ENCODE results near the gene CFL1.

Gene CFL1

GRCh38 chr11:65869643-65870306 is 11.8 kb upstream of the CFL1 start:
- Histone ChIP-seq H3K27ac (ENCODE audit: low read depth, low read length) (no peak overlapping the region), H3K9ac (ENCODE audit: low read length in 5 of 5) (no peak overlapping the region), H3K9me3 (ENCODE audit: control insufficient read depth in 5 of 5, low read length in 5 of 5) (no peaks in the 10 kb centered on the region), H3K4me3 (ENCODE audit: low read depth in 1 of 5, low read length in 5 of 5) (no peak overlapping the region), H3K27me3 (ENCODE audit: control insufficient read depth in 5 of 5, insufficient read depth in 4 of 5, low read length in 5 of 5) (no peaks in the 10 kb centered on the region), H3K4me1 (ENCODE audit: control insufficient read depth in 5 of 5, insufficient read depth in 5 of 5, low read length in 5 of 5) (peaks cover 8 to 40% (median 34%) of the 10 kb centered on the region in 5 donors), H3K36me3 (ENCODE audit: control insufficient read depth in 5 of 5, insufficient read depth in 5 of 5, low read length in 5 of 5) (peaks cover 0 to 50% (median 45%) of the 10 kb centered on the region in 5 donors)

GRCh38 chr11:65868907-65869306 is 10.9 kb upstream of the CFL1 start:
- Histone ChIP-seq H3K36me3 (ENCODE audit: control insufficient read depth in 5 of 5, insufficient read depth in 5 of 5, low read length in 5 of 5) (peaks cover 0 to 59% (median 53%) of the 10 kb centered on the region in 5 donors), H3K4me1 (ENCODE audit: control insufficient read depth in 5 of 5, insufficient read depth in 5 of 5, low read length in 5 of 5) (peaks cover 8 to 39% (median 32%) of the 10 kb centered on the region in 5 donors), H3K27me3 (ENCODE audit: control insufficient read depth in 5 of 5, insufficient read depth in 4 of 5, low read length in 5 of 5) (no peaks in the 10 kb centered on the region), H3K27ac (ENCODE audit: low read depth, low read length) (no peak overlapping the region), H3K9ac (ENCODE audit: low read length in 5 of 5) (no peak overlapping the region), H3K4me3 (ENCODE audit: low read depth in 1 of 5, low read length in 5 of 5) (no peak overlapping the region), H3K9me3 (ENCODE audit: control insufficient read depth in 5 of 5, low read length in 5 of 5) (no peaks in the 10 kb centered on the region)

GRCh38 chr11:65868076-65868667 is 10.2 kb upstream of the CFL1 start:
- Histone ChIP-seq H3K36me3 (ENCODE audit: control insufficient read depth in 5 of 5, insufficient read depth in 5 of 5, low read length in 5 of 5) (peaks cover 0 to 66% (median 61%) of the 10 kb centered on the region in 5 donors), H3K4me1 (ENCODE audit: control insufficient read depth in 5 of 5, insufficient read depth in 5 of 5, low read length in 5 of 5) (peaks cover 8 to 35% (median 31%) of the 10 kb centered on the region in 5 donors), H3K9ac (ENCODE audit: low read length in 5 of 5) (no peak overlapping the region), H3K4me3 (ENCODE audit: low read depth in 1 of 5, low read length in 5 of 5) (no peak overlapping the region), H3K27me3 (ENCODE audit: control insufficient read depth in 5 of 5, insufficient read depth in 4 of 5, low read length in 5 of 5) (no peaks in the 10 kb centered on the region), H3K27ac (ENCODE audit: low read depth, low read length) (no peak overlapping the region), H3K9me3 (ENCODE audit: control insufficient read depth in 5 of 5, low read length in 5 of 5) (no peaks in the 10 kb centered on the region)

- Histone ChIP-seq H3K27ac (ENCODE audit: low read depth, low read length) (no peak overlapping the region), H3K36me3 (ENCODE audit: control insufficient read depth in 5 of 5, insufficient read depth in 5 of 5, low read length in 5 of 5) (peaks cover 0 to 73% (median 68%) of the 10 kb centered on the region in 5 donors), H3K9me3 (ENCODE audit: control insufficient read depth in 5 of 5, low read length in 5 of 5) (no peaks in the 10 kb centered on the region), H3K27me3 (ENCODE audit: control insufficient read depth in 5 of 5, insufficient read depth in 4 of 5, low read length in 5 of 5) (no peaks in the 10 kb centered on the region), H3K4me3 (ENCODE audit: low read depth in 1 of 5, low read length in 5 of 5) (no peak overlapping the region), H3K9ac (ENCODE audit: low read length in 5 of 5) (no peak overlapping the region), H3K4me1 (ENCODE audit: control insufficient read depth in 5 of 5, insufficient read depth in 5 of 5, low read length in 5 of 5) (peaks cover 8 to 38% (median 33%) of the 10 kb centered on the region in 5 donors)
Measured at GRCh38 chr11:65867284-65868071, 9.5 kb upstream of the CFL1 start.

GRCh38 chr11:65866509-65867283 is 8.7 kb upstream of the CFL1 start:
- H3K4me1 ChIP-seq (ENCODE audit: control insufficient read depth in 5 of 5, insufficient read depth in 5 of 5, low read length in 5 of 5) = peaks cover 8 to 39% (median 35%) of the 10 kb centered on the region in 5 donors
- H3K4me3 ChIP-seq (ENCODE audit: low read depth in 1 of 5, low read length in 5 of 5) = no peak overlapping the region
- no peak overlapping the region for H3K9ac ChIP-seq (ENCODE audit: low read length in 5 of 5)
- H3K9me3 ChIP-seq (ENCODE audit: control insufficient read depth in 5 of 5, low read length in 5 of 5) = no peaks in the 10 kb centered on the region
- H3K27me3 ChIP-seq (ENCODE audit: control insufficient read depth in 5 of 5, insufficient read depth in 4 of 5, low read length in 5 of 5) = no peaks in the 10 kb centered on the region
- H3K36me3 ChIP-seq (ENCODE audit: control insufficient read depth in 5 of 5, insufficient read depth in 5 of 5, low read length in 5 of 5) = peaks cover 0 to 80% (median 75%) of the 10 kb centered on the region in 5 donors
- no peak overlapping the region for H3K27ac ChIP-seq (ENCODE audit: low read depth, low read length)

- peaks cover 0 to 80% (median 75%) of the 10 kb centered on the region in 5 donors for H3K36me3 ChIP-seq (ENCODE audit: control insufficient read depth in 5 of 5, insufficient read depth in 5 of 5, low read length in 5 of 5)
Measured at GRCh38 chr11:65865550-65866172, 7.7 kb upstream of the CFL1 start.

GRCh38 chr11:65864706-65865471 is 6.9 kb upstream of the CFL1 start:
- H3K4me3 ChIP-seq (ENCODE audit: low read depth in 1 of 5, low read length in 5 of 5) = no peak overlapping the region
- peaks cover 0 to 78% (median 75%) of the 10 kb centered on the region in 5 donors for H3K36me3 ChIP-seq (ENCODE audit: control insufficient read depth in 5 of 5, insufficient read depth in 5 of 5, low read length in 5 of 5)
- H3K9ac ChIP-seq (ENCODE audit: low read length in 5 of 5) = no peak overlapping the region
- no peaks in the 10 kb centered on the region for H3K9me3 ChIP-seq (ENCODE audit: control insufficient read depth in 5 of 5, low read length in 5 of 5)
- H3K27ac ChIP-seq (ENCODE audit: low read depth, low read length) = no peak overlapping the region
- H3K4me1 ChIP-seq (ENCODE audit: control insufficient read depth in 5 of 5, insufficient read depth in 5 of 5, low read length in 5 of 5) = peaks cover 6 to 37% (median 29%) of the 10 kb centered on the region in 5 donors
- H3K27me3 ChIP-seq (ENCODE audit: control insufficient read depth in 5 of 5, insufficient read depth in 4 of 5, low read length in 5 of 5) = no peaks in the 10 kb centered on the region

More at GRCh38 chr11:65865550-65866172, 7.7 kb upstream of the CFL1 start:
- H3K27ac ChIP-seq (ENCODE audit: low read depth, low read length) = no peak overlapping the region
- H3K9me3 ChIP-seq (ENCODE audit: control insufficient read depth in 5 of 5, low read length in 5 of 5) = no peaks in the 10 kb centered on the region
- H3K9ac ChIP-seq (ENCODE audit: low read length in 5 of 5) = no peak overlapping the region
- H3K27me3 ChIP-seq (ENCODE audit: control insufficient read depth in 5 of 5, insufficient read depth in 4 of 5, low read length in 5 of 5) = no peaks in the 10 kb centered on the region
- peaks cover 8 to 39% (median 34%) of the 10 kb centered on the region in 5 donors for H3K4me1 ChIP-seq (ENCODE audit: control insufficient read depth in 5 of 5, insufficient read depth in 5 of 5, low read length in 5 of 5)
- no peak overlapping the region for H3K4me3 ChIP-seq (ENCODE audit: low read depth in 1 of 5, low read length in 5 of 5)

GRCh38 chr11:65863889-65864705 is 6.1 kb upstream of the CFL1 start:
- H3K36me3 ChIP-seq (ENCODE audit: control insufficient read depth in 5 of 5, insufficient read depth in 5 of 5, low read length in 5 of 5) = peaks cover 0 to 71% (median 68%) of the 10 kb centered on the region in 5 donors
- no peak overlapping the region for H3K4me3 ChIP-seq (ENCODE audit: low read depth in 1 of 5, low read length in 5 of 5)
- H3K9me3 ChIP-seq (ENCODE audit: control insufficient read depth in 5 of 5, low read length in 5 of 5) = no peaks in the 10 kb centered on the region
- H3K4me1 ChIP-seq (ENCODE audit: control insufficient read depth in 5 of 5, insufficient read depth in 5 of 5, low read length in 5 of 5) = peaks cover 6 to 42% (median 33%) of the 10 kb centered on the region in 5 donors
- H3K27ac ChIP-seq (ENCODE audit: low read depth, low read length) = no peak overlapping the region
- H3K27me3 ChIP-seq (ENCODE audit: control insufficient read depth in 5 of 5, insufficient read depth in 4 of 5, low read length in 5 of 5) = no peaks in the 10 kb centered on the region
- no peak overlapping the region for H3K9ac ChIP-seq (ENCODE audit: low read length in 5 of 5)
